Measurements from ENCODE around the gene GAK.

- TF ChIP-seq POLR2AphosphoS5 (IDR thresholded peaks at IDR 0.05) (no peak), POLR2A (IDR thresholded peaks at IDR 0.05) (no peak)
Measured at GRCh38 chr4:869776-870175, 62.3 kb downstream of the GAK start.

All from transverse colon (tissue), 3 donors.